WTC11 (cell line): ENCODE measurements around the gene SLC25A45. TPM values are rescaled to one million over a fixed set of nuclear protein-coding genes. Genes with fewer than 3 reads are reported as not detected.

Experiments
- ATAC-seq: fragments of 200-7000 bp; cut with Tn5 transposase; 2 replicates; pipeline ENCODE4 v1.10.0; 2021; ENCODE audit warnings: mild to moderate bottlenecking, moderate library complexity
- CTCF ChIA-PET: fragments of 300-600 bp; sonication (Branson Sonifier 250); formaldehyde crosslinking; loops from one replicate; lab custom pipeline; 2021; ENCODE audit warnings: antibody characterized with exemption; lab: Charles Lee
- POLR2A ChIA-PET: fragments of 350-600 bp; sonication (Branson Sonifier 250); formaldehyde crosslinking; loops from one replicate; lab custom pipeline; 2021; ENCODE audit warnings: antibody characterized with exemption; lab: Charles Lee
- DNase-seq: peaks from one replicate; pipeline ENCODE4 v3.0.0; 2021; ENCODE audit warnings: low spot score
- H3K27ac Mint-ChIP-seq: 2 replicates; pipeline ENCODE4 v1.8.0; 2021; ENCODE audit warnings: mixed read lengths
- H3K27me3 Mint-ChIP-seq: 2 replicates; pipeline ENCODE4 v1.8.0; 2021; ENCODE audit warnings: low read depth, mild to moderate bottlenecking, moderate library complexity, mixed read lengths
- H3K36me3 Mint-ChIP-seq: 2 replicates; pipeline ENCODE4 v1.8.0; 2021; ENCODE audit warnings: mixed read lengths
- H3K4me1 Mint-ChIP-seq: 2 replicates; pipeline ENCODE4 v1.8.0; 2022; ENCODE audit warnings: mixed read lengths
- H3K4me3 Mint-ChIP-seq: 2 replicates; pipeline ENCODE4 v1.8.0; 2021; ENCODE audit warnings: mild to moderate bottlenecking, moderate library complexity, mixed read lengths
- H3K9me3 Mint-ChIP-seq: 2 replicates; pipeline ENCODE4 v1.8.0; 2021; ENCODE audit warnings: mixed read lengths
- CREB1 ChIP-seq: sonication (generic); formaldehyde crosslinking; IDR thresholded peaks from 2 replicates; pipeline ENCODE4 v1.8.0; 2023; ENCODE audit warnings: mild to moderate bottlenecking, missing genetic modification reagents
- ELF4 ChIP-seq: sonication (generic); formaldehyde crosslinking; IDR thresholded peaks from 2 replicates; pipeline ENCODE4 v1.8.1; 2022; ENCODE audit warnings: low read depth, mild to moderate bottlenecking, moderate library complexity, missing genetic modification reagents
- ETV6 ChIP-seq: sonication (generic); formaldehyde crosslinking; IDR thresholded peaks from 2 replicates; pipeline ENCODE4 v1.8.1; 2022; ENCODE audit warnings: mild to moderate bottlenecking, missing genetic modification reagents
- FOXP1 ChIP-seq: sonication (generic); formaldehyde crosslinking; IDR thresholded peaks from 2 replicates; pipeline ENCODE4 v1.8.0; 2022; ENCODE audit warnings: missing genetic modification reagents, mild to moderate bottlenecking, moderate library complexity, borderline replicate concordance
- GRHL2 ChIP-seq: fragments of 250-450 bp; sonication (Bioruptor Pico); IDR thresholded peaks from 2 replicates; pipeline ENCODE4 v1.8.0; 2022; ENCODE audit warnings: mild to moderate bottlenecking, moderate library complexity; ENCODE audit not compliant: insufficient replicate concordance, severe bottlenecking
- MAX ChIP-seq: sonication (generic); formaldehyde crosslinking; IDR thresholded peaks from 2 replicates; pipeline ENCODE4 v1.8.0; 2022; ENCODE audit warnings: mild to moderate bottlenecking, missing genetic modification reagents
- RELA ChIP-seq: sonication (generic); formaldehyde crosslinking; IDR thresholded peaks from 2 replicates; pipeline ENCODE4 v1.8.1; 2022; ENCODE audit warnings: missing genetic modification reagents, mild to moderate bottlenecking, borderline replicate concordance
- SMAD4 ChIP-seq: sonication (generic); formaldehyde crosslinking; IDR thresholded peaks from 2 replicates; pipeline ENCODE4 v1.8.0; 2022; ENCODE audit warnings: mild to moderate bottlenecking, missing genetic modification reagents
- TP53 ChIP-seq: sonication (generic); formaldehyde crosslinking; IDR thresholded peaks from 2 replicates; pipeline ENCODE4 v1.8.1; 2023; ENCODE audit warnings: mild to moderate bottlenecking, missing genetic modification reagents
- ZBTB43 ChIP-seq: sonication (generic); formaldehyde crosslinking; IDR thresholded peaks from 2 replicates; pipeline ENCODE4 v1.8.1; 2023; ENCODE audit warnings: mild to moderate bottlenecking, missing genetic modification reagents
- ZNF219 ChIP-seq: sonication (generic); formaldehyde crosslinking; IDR thresholded peaks from 2 replicates; pipeline ENCODE4 v1.8.0; 2023; ENCODE audit warnings: missing genetic modification reagents, mild to moderate bottlenecking, borderline replicate concordance
- ZNF263 ChIP-seq: sonication (generic); formaldehyde crosslinking; IDR thresholded peaks from 2 replicates; pipeline ENCODE4 v1.8.1; 2022; ENCODE audit warnings: low read depth, mild to moderate bottlenecking, moderate library complexity, missing genetic modification reagents
- ZNF281 ChIP-seq: sonication (generic); formaldehyde crosslinking; IDR thresholded peaks from 2 replicates; pipeline ENCODE4 v1.8.0; 2023; ENCODE audit warnings: mild to moderate bottlenecking, missing genetic modification reagents
- ZNF425 ChIP-seq: fragments of 250-450 bp; sonication (Bioruptor Pico); conservative IDR thresholded peaks from 2 replicates; pipeline ENCODE4 v1.9.0; 2021; ENCODE audit warnings: mild to moderate bottlenecking
- ZNF512 ChIP-seq: sonication (generic); formaldehyde crosslinking; IDR thresholded peaks from 2 replicates; pipeline ENCODE4 v1.8.1; 2022; ENCODE audit warnings: missing genetic modification reagents, borderline replicate concordance
- total RNA-seq: library from RNA; stranded (reverse); gene quantifications from 3 replicates; pipeline ENCODE4 v1.2.3, GENCODE V29; 2021

SLC25A45 gene
- total RNA-seq, 1 experiment from 2014 or later, result 1.7 TPM

GRCh38 chr11:65353376-65353775, 29.1 kb downstream of the SLC25A45 start:
- ChIA-PET POLR2A (interaction anchor here (1.0 to 1.3 kb wide), 6 partner anchors 20 to 172 kb away, joined by 3 to 5 read pairs (median 3); partner anchors contain the start of genes DPF2, POLA2 and SCYL1), CTCF (interaction anchor here (0.9 to 3.3 kb wide), 8 partner anchors 22 to 217 kb away, joined by 3 to 30 read pairs (median 5); partner anchors contain the start of genes CDC42EP2, DPF2 and ZNRD2)
- Mint-ChIP-seq H3K27ac (peak overlapping the region; percentile 19; the same call in 1 of the 2 replicates), H3K27me3 (peaks cover 30% of the 10 kb centered on the region), H3K36me3 (peaks cover 31% of the 10 kb centered on the region), H3K9me3 (no peaks in the 10 kb centered on the region), H3K4me1 (peaks cover 10% of the 10 kb centered on the region), H3K4me3 (peak overlapping the region; percentile 70)
- TF ChIP-seq FOXP1 (no peak), ELF4 (CRISPR knock-in tag) (no peak), TP53 (CRISPR knock-in tag) (no peak), ZNF219 (no peak), ETV6 (CRISPR knock-in tag) (no peak), SMAD4 (CRISPR knock-in tag) (no peak)
- DNase-seq (no peak), ATAC-seq (no peak)

- POLR2A ChIA-PET, result interaction anchor here (1.3 kb wide), 1 partner anchor 91 kb away, joined by 3 read pairs; the partner anchor contains the start of gene POLA2
- CTCF ChIA-PET, result interaction anchor here (0.6 to 3.3 kb wide), 8 partner anchors 18 to 155 kb away, joined by 3 to 30 read pairs (median 6); partner anchors contain the start of genes CDC42EP2 and DPF2
- H3K4me3 Mint-ChIP-seq, result no peak overlapping the region
Observed at GRCh38 chr11:65352783-65353182, 29.7 kb downstream of the SLC25A45 start.

More at GRCh38 chr11:65352783-65353182, 29.7 kb downstream of the SLC25A45 start:
- no peak for ATAC-seq
- no peaks in the 10 kb centered on the region for H3K9me3 Mint-ChIP-seq
- peaks cover 36% of the 10 kb centered on the region for H3K36me3 Mint-ChIP-seq
- no peak for TF ChIP-seq GRHL2 (CRISPR knock-in tag)
- no peak for TF ChIP-seq ZNF281
- TF ChIP-seq ZNF425 (CRISPR knock-in tag), result no peak
- TF ChIP-seq ZNF263 (CRISPR knock-in tag), result no peak
- no peak for TF ChIP-seq ZNF512
- TF ChIP-seq RELA (CRISPR knock-in tag), result no peak
- TF ChIP-seq CREB1 (CRISPR knock-in tag), result no peak
- TF ChIP-seq ZBTB43 (CRISPR knock-in tag), result no peak
- no peak for TF ChIP-seq MAX (CRISPR knock-in tag)
- H3K4me1 Mint-ChIP-seq, result peaks cover 10% of the 10 kb centered on the region
- no peak for DNase-seq
- H3K27me3 Mint-ChIP-seq, result peaks cover 25% of the 10 kb centered on the region
- H3K27ac Mint-ChIP-seq, result peak overlapping the region; percentile 88
